GM20000 (cell line): ENCODE measurements around the gene LRRC4C.

ENCODE experiments used
- DNase-seq: peaks from one replicate; pipeline ENCODE4 v3.0.0; 2012; ENCODE audit warnings: low spot score
- TF ChIP-seq, protein P1 (sequence below): IDR thresholded peaks from 2 replicates; pipeline ENCODE4 v1.5.1; 2012; ENCODE audit warnings: mild to moderate bottlenecking, control low read depth; ENCODE audit errors: extremely low read depth, missing control alignments

LRRC4C gene

DNA sequence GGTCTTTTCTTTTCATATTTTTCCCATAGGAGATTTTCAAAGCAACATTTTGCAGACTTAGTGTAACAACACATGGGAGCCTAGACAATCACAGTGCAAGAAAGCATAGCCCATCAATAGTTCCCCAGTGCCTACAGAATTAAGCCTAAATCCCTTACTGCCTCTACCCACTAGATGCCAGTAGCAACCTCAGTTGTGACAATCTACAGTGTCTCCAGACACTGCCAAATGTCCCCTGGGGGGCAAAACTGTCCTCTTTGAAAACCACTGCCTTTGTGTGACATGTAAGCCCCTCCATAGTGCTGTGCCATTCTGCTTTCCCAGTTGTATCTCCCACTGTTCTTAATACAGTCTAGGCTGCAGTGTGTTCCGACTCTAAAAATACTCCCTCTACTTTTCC is 1329.0 kb downstream of the LRRC4C start:
- TF ChIP-seq, protein P1, sequence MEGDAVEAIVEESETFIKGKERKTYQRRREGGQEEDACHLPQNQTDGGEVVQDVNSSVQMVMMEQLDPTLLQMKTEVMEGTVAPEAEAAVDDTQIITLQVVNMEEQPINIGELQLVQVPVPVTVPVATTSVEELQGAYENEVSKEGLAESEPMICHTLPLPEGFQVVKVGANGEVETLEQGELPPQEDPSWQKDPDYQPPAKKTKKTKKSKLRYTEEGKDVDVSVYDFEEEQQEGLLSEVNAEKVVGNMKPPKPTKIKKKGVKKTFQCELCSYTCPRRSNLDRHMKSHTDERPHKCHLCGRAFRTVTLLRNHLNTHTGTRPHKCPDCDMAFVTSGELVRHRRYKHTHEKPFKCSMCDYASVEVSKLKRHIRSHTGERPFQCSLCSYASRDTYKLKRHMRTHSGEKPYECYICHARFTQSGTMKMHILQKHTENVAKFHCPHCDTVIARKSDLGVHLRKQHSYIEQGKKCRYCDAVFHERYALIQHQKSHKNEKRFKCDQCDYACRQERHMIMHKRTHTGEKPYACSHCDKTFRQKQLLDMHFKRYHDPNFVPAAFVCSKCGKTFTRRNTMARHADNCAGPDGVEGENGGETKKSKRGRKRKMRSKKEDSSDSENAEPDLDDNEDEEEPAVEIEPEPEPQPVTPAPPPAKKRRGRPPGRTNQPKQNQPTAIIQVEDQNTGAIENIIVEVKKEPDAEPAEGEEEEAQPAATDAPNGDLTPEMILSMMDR: peak; percentile 19
- no peak for DNase-seq

DNA sequence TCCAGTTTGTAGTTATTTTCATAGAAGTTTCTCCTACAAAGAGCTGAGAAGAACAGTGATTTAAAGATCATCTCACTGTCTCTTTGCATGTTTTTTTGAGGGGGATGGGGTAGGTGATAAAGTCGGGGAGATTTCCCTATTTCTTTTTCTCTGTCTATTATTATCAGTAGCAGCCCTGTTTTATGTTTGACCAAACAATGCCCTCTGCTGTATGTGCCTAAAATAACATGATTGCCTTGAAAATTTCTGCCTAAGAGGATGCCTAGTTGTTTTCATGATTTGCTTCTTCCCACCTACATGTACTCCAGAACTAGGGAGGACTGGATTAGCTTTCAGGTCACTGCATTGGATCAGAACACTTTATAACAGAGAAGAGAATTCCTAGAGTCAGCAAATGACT is 1330.2 kb downstream of the LRRC4C start:
- TF ChIP-seq, protein P1: peak; percentile 16
- DNase-seq: peak; percentile 4

DNA sequence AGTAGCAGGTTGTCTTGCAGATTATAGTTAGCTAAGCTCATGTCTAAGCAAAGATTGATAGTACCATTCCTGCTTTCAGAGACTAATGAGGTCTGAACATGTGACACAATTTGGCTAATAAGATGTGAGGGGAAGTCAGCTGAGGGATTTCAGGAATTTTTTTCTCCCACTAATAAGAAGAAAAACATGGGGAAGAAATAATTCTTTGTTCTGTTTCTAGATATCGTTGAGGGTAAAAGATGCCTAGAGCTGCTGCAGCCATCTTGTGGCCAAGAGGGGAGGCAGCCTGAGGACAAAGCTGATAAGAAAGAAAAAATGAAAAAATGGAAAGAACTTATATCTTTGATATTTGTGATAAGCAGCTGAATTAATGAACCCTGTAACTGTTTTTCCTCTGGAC is 1334.4 kb downstream of the LRRC4C start:
- no peak for DNase-seq
- TF ChIP-seq, protein P1: no peak

DNA sequence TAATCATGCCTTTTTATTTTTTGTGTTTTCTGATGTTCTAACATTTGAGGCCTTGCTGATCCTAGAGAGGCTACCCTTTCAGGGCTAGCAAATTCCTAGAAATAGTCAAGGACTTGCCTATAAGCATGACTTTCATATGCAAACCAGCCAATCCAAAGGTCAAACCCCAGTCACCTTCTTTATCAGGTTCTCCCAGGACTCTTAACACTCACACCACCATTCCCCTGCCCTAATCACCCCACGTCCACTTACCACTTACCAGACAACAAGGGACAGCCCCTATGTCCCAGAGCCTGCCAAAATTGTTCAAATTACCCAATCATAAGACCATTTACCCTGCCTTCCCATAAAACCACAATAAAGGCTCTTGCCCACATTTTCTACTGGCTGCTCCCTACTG is 1339.8 kb downstream of the LRRC4C start:
- TF ChIP-seq, protein P1: no peak

DNA sequence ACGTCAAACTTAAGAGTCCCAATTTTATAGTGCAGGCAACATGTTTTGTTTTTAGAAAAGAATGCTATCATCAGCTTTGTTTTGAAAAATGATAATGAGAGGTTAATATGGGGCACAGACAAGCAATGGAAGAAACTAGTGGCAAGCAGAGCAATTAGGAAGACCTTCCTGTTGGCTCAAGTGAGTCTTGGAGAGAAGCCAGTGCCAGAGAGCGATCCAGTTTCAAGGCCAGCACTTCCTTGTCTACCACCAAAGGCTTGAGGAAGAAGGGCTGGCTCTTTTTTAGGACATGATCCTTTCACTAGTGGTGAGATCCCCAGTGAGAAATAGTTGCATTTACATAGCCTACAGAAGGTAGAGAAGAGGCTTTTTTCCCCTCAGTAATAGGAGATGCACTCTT is 1340.7 kb downstream of the LRRC4C start:
- DNase-seq: no peak
- TF ChIP-seq, protein P1: no peak

More for the DNA sequence above, 1339.8 kb downstream of the LRRC4C start:
- DNase-seq: no peak

DNA sequence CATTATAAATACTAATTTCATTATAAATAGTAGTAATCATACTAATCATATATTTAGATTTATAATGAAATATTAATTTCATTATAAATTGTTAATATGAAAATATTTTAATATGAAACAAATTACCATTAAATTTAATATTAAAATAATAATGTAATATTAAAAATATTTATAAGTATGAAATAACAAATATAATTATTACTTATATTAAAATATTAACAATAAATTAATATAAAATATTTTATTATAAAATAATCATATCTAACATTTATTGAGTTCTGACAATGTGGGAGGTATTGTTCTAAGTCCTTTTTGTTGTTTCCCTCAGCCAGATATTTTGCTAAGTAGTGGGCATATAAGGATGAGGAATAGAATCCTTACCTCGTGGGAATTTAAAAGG is 1341.4 kb downstream of the LRRC4C start:
- DNase-seq: no peak
- TF ChIP-seq, protein P1: no peak

DNA sequence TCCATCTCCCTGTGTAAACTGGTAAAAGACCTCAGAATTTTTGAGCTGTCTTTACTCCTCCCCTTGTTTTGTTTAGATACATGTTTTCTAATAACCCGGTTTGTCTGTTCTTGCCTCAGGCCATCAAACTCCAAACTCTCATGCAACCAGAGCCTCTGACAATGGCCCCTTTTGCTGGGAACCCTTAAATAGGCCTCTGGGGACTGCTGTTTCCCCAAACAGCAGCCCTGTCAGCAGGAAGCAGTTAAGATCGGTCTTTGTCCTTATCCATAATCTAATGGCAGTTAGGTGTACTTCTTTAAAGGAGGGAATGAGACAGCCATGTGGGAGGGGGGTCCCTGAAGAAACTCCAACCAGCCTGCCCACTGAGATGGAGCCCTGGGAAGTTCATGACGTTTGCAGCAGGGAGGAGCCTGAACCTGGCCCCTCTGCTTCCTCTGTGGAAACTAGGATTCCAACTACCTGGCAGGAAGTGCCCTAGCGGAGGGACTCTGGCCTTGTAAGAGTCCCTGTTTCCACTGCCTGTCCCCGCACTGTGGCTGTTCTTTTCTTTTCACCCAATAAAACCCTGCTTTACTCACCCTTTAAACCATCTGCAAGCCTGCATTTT is 1354.4 kb downstream of the LRRC4C start:
- no peak for DNase-seq
- TF ChIP-seq, protein P1: no peak
